ENCODE results near the gene C2CD3.

The C2CD3 gene

GRCh38 chr11:74057249-74058151 is 113.3 kb downstream of the C2CD3 start:
- no peak for DNase-seq

GRCh38 chr11:74055938-74056337 is 114.9 kb downstream of the C2CD3 start:
- DNase-seq = no peak

- DNase-seq = no peak
These were observed 120.3 kb downstream of the C2CD3 start for GRCh38 chr11:74050465-74050864.

- DNase-seq = no peak
These were observed 121.8 kb downstream of the C2CD3 start for GRCh38 chr11:74048993-74049392.

GRCh38 chr11:74044538-74044937 is 126.3 kb downstream of the C2CD3 start:
- no peak for DNase-seq

- no peak for DNase-seq
These were observed 127.4 kb downstream of the C2CD3 start for GRCh38 chr11:74043450-74043849.

GRCh38 chr11:74037309-74037708 is 133.5 kb downstream of the C2CD3 start:
- DNase-seq = no peak

- no peak for DNase-seq
These were observed 135.5 kb downstream of the C2CD3 start for GRCh38 chr11:74035264-74035663.

GRCh38 chr11:74033046-74033445 is 137.8 kb downstream of the C2CD3 start:
- DNase-seq = no peak

- no peak for DNase-seq
These were observed 139.8 kb downstream of the C2CD3 start for GRCh38 chr11:74030723-74031676.

- no peak for DNase-seq
These were observed 145.2 kb downstream of the C2CD3 start for GRCh38 chr11:74025467-74026166.

GRCh38 chr11:74024261-74025029 is 146.4 kb downstream of the C2CD3 start:
- DNase-seq = no peak

- DNase-seq = no peak
These were observed 147.5 kb downstream of the C2CD3 start for GRCh38 chr11:74023276-74023675.

- DNase-seq = no peak
These were observed 148.3 kb downstream of the C2CD3 start for GRCh38 chr11:74022546-74022945.

- no peak for DNase-seq
These were observed 148.8 kb downstream of the C2CD3 start for GRCh38 chr11:74021998-74022397.

GRCh38 chr11:74020539-74020938 is 150.3 kb downstream of the C2CD3 start:
- DNase-seq = no peak

- no peak for DNase-seq
These were observed 150.9 kb downstream of the C2CD3 start for GRCh38 chr11:74019860-74020259.

GRCh38 chr11:74019104-74019738 is 151.6 kb downstream of the C2CD3 start:
- no peak for DNase-seq

- no peak for DNase-seq
These were observed 152.3 kb downstream of the C2CD3 start for GRCh38 chr11:74018331-74019005.

GRCh38 chr11:74017631-74018030 is 153.2 kb downstream of the C2CD3 start:
- DNase-seq = no peak
